ENCODE data around the gene CD84.
"Not testable (repeated sequence)": the region's sequence is repeated elsewhere in the genome, so short reads cannot be mapped to it uniquely, and the experiment has no call there.

The CD84 gene

DNA sequence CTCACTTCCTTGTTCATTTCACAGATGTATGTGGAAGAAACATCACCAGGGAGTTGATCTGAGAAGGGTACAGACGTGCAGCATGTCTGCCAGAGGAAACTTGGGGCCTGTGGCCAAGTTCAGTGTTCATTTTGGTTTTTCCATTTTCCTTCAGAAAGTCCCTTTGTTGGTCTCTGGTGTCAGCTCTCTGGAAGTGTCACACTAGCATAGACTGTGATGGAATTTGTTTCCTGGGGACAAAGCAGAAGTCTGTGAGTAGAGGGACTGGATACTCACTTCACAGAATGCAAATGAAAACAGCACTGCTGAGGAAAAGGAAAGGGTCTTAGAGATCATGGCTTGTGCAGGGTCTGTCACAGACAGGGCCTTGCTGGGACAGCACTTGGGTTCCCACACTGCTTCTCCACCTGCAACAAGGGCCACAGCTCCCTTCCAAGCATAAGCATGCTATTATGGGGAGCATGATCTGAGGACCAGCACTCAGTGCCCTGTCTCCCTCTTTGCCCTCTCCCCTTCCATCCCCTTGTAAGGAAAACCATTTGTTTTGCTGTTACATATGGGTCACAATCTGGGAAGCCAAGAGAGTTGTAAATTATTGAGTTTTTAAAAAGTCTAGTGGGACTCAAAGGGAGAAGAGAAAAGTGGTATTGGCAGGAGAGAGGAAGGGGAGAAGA lies 31.4 kb upstream of the CD84 start:
- in situ Hi-C loops (cut with MboI; ENCODE audit: low sequenced_read_pairs), result no loop called here

DNA sequence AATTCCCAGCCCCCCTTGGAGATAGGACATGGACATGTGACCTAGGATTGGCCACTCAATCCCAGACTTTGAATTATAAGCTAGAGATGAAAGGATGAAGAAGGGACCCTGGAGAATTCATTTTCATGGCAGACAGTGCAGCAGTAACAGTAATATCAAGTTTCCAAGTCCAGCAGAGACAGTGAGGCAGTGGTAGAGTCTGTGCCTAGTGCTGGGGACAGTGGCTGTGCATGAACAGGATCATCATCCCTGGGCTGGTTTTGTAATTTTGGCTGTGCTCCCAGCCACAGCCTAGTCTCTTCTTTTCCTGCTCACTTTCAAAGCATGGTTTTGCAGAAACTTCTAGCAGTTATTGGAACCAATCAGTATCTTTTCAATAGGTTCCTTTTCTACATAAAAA lies 29.6 kb upstream of the CD84 start:
- in situ Hi-C loops (cut with MboI; ENCODE audit: low sequenced_read_pairs), result loop anchor here (5.0 kb wide), 2 partner anchors 62 to 187 kb away; no protein-coding TSS in a partner anchor

DNA sequence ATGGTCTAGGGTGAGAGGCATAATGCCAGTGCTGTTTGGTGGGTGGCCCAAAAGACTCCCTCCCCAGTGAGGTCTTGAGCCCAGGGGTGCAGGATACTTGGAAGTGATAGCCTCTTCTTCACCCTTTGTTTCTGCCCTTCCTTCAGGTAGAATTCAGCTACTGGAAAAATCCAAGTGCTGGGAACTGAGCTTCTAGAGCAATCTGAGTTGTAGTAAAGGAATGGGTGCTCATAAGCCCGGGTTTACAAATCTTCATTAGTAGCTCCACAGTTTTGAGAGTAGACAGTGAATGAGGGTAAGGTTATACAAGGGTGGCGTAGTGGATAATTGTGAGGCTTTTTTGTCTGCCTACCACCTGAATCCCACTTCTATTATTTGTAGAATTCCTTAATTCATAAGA lies 29.2 kb upstream of the CD84 start:
- in situ Hi-C loops (cut with MboI; ENCODE audit: low sequenced_read_pairs), result loop anchor here (5.0 kb wide), 2 partner anchors 61 to 186 kb away; no protein-coding TSS in a partner anchor

DNA sequence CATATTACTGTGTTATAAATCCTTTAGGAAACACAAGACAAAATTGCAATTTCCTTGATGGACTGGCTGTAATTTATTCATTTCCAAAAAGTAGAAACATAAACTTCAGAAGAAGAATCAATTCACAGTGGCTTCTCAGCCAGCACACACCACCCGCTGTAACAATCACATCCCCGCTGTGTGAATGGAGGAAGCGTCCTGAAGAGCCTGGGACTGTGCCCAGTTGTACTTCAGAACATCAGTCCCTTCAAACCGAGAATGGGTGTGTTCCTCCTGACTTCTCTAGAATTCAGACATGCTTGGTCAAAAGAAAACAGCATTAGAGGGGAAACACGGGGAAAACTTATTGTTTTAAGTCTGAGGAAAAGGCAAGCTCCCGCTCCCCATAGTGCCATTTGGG lies 28.8 kb upstream of the CD84 start:
- in situ Hi-C loops (cut with MboI; ENCODE audit: low sequenced_read_pairs), result loop anchor here (5.0 kb wide), 2 partner anchors 61 to 186 kb away; no protein-coding TSS in a partner anchor

DNA sequence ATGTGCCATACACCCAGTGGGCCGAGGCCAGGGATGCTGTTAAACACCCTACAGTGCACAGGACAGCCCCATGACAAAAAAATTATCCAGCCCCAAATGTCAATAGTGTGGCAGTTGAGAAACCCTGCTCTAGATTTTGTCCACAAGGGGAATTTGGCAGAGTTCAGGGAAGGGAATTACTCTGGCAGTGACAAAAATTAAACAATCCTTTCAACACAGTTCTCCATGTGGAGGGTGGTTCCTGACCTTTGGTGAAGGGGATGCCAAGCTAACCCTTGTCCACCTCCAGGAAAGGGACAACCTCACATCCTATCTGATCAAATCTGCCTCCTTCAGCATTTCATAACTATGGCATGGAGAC lies 28.4 kb upstream of the CD84 start:
- in situ Hi-C loops (cut with MboI; ENCODE audit: low sequenced_read_pairs), result loop anchor here (5.0 kb wide), 2 partner anchors 60 to 185 kb away; no protein-coding TSS in a partner anchor

DNA sequence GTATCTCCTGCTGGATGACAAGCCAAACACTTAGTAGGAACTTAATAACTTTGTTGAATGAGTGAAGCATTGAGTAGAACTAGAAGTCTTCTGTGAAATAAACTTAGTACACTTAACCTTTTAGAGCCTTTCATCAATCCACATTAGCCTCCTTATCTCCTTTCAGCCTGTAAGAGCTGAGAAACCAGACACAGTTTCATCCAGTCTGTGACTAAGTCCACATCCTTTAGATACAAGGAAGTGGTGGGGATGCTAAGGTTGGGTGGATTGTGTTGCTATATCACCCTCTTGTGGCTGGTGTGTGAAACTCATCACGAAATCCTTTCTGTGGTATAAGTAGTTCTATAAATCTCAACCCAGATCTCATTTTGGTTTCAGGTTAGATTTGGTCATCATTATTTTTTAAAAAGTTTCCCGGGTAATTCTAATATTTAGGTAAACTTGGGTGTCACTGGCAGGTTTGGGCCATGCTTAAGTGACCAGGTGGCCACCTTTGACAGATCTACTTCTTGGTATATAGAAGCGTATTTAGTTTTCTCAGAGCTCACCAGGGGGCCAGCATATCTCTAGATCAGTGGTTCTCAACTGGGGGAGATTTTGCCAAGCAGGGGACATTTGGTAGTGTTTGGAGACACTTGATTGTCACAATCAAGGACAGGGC lies 27.8 kb upstream of the CD84 start:
- in situ Hi-C loops (cut with MboI; ENCODE audit: low sequenced_read_pairs), result loop anchor here (5.0 kb wide), 2 partner anchors 60 to 185 kb away; no protein-coding TSS in a partner anchor

DNA sequence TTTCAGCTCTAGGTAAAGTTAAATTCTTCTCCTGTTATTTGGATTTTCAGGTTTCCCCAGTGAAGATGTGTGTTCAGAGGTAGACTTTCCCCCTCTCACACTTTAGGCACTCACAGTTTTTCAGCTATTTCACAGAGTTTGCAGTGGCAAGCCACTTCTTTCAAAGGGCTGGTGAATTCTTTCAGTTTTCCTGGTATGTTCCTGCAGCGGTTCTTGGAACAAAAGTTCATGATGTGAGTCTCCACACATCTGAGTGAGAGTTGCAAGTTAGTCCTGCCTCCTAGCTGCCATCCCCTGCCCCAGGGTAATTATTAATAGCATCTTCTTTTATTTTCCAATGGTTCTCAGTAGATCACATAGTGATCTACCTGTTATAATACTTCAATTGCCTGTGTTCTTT lies 27.3 kb upstream of the CD84 start:
- in situ Hi-C loops (cut with MboI; ENCODE audit: low sequenced_read_pairs), result loop anchor here (5.0 kb wide), 2 partner anchors 59 to 184 kb away; no protein-coding TSS in a partner anchor

DNA sequence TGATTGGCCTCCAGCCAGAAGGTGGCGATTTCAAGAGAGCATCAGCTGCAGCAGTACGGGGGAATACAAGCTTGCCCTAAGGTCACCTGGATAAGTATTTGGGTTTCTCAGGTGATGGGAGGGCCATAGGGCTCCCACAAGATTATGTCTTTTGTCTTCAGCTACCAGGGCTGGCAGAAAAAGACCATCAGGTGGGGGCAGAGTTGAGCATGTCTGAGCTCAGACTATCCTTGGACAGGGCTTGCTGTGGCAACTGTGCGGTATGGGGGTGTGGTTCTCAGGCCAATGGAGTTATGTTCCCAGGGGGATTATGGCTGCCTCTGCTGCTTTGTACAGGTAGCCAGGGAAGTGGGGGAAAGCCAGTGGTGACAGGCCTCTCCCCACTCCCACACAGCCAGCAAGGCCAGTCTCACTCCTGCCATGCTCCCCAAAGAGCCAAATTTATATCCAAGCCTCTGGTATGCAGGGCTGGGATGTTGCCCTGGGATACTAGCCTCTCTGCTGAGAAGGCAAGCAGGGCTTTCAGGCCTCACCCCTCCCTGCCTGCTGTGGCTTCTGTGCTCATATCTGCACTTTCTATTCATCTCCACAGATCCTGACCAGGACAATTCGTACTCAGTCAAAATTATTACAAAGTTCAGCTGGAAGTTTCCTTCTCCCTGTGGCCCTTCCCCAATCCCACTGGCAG lies 26.6 kb upstream of the CD84 start:
- in situ Hi-C loops (cut with MboI; ENCODE audit: low sequenced_read_pairs), result loop anchor here (5.0 kb wide), 2 partner anchors 59 to 184 kb away; no protein-coding TSS in a partner anchor

DNA sequence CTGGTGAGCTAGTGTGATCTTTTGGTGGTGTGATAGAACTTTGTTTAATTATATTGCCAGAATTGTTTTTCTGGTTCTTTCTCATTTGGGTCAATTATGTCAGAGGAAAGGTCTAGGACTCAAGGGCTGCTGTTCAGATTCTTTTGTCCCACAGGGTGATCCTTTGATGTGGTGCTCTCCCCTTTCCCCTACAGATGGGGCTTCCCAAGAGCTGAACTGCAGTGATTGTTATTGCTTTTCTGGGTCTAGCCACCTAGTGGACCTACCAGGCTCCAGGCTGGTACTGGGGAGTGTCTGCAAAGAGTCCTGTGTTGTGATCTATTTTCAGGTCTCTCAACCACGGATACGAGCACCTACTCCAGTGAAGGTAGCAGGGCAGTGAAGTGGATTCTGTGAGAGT lies 25.9 kb upstream of the CD84 start:
- in situ Hi-C loops (cut with MboI; ENCODE audit: low sequenced_read_pairs), result loop anchor here (5.0 kb wide), 2 partner anchors 58 to 183 kb away; no protein-coding TSS in a partner anchor

DNA sequence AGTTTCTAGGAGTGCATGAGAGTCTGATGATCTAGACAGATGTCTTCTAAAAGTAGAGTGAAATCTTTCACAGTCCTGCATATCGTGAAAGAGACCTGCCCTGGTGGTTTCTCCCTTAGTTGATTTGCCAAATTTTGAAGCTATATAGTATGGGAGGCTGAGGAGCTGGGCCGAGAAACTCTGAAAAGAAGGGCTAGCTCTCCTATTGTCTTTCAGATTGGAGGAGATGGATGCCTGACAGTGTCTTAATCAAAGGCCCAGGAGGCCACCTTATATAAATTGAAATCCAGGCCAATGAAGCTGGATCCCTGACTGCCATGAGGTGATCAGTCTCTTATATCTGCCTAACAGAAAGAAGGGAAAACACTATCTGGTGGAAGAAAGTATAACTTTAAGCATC lies 18.4 kb upstream of the CD84 start:
- in situ Hi-C loops (cut with MboI; ENCODE audit: low sequenced_read_pairs), result no loop called here

DNA sequence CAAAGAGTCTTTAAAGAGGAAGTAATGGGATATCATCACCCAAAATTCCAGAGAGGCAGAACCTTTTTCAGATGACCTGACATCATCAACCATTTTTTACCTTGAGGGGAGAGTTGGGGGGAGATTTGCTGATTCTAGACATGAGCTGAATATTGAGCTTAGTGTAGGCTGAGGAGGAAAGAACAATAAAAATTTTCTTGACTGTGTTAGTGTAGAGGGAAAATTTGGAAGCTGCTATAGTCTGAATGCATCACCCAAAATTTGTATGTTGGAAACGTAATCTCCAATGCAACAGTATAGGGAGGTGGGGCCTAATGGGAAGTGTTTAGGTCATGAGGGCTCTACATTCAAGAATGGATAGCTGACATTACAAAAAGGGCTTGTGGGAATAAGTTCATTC lies 17.8 kb upstream of the CD84 start:
- in situ Hi-C loops (cut with MboI; ENCODE audit: low sequenced_read_pairs), result no loop called here

DNA sequence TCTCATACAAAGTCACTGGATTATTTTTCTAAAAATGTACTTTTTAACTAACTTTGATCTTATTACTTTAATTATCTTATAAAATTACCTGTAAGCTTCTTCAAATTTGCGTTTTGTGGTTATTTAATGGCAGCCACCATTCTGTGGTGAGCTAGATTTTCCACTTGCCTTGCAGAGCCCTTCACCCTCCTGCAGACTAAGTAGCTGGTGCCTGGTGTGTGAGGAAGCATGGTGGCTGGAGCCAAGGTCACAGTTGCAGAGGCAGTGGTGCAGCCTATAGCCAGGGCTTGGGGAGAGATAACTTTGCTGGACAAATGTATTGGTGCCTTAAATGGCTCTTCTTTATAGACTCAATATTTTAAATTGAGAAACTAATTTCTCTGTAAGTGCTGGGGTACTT lies 11.2 kb upstream of the CD84 start:
- in situ Hi-C loops (cut with MboI; ENCODE audit: low sequenced_read_pairs), result no loop called here

DNA sequence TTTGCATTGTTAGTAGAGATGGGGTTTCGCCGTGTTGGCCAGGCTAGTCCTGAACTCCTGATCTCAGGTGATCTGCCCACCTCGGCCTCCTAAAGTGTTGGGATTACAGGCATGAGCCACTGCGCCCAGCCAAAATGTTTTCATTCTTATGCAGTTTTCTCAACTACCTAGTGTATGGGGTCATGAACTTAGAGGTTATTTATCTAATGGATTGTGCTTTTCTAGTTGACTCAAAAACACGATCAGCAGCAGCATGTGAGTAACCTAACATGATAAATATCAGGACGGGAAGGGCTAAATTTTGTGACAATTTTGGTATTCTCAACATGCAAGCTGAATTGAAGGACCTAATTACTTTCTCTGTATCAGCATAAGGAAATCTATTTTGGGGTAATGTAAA lies 9.2 kb upstream of the CD84 start:
- in situ Hi-C loops (cut with MboI; ENCODE audit: low sequenced_read_pairs), result no loop called here

DNA sequence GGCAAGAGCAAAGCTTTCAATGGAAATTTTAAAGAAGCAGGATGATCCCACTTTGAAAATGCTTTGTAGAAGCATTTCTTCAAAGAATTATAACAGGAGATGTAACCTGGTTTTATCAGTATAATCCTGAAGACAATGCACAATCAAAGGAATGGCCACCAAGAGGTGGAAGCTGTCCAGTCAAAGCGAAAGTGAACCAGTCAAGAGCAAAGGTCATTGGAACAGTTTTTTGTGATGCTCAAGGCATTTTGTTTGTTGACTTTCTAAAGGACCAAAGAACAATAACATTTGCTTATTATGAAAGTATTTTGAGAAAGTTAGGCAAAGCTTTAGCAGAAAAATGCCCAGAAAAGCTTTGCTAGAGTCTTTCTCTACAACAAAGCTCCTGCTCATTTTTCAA lies 5.5 kb upstream of the CD84 start:
- in situ Hi-C loops (cut with MboI; ENCODE audit: low sequenced_read_pairs), result no loop called here

DNA sequence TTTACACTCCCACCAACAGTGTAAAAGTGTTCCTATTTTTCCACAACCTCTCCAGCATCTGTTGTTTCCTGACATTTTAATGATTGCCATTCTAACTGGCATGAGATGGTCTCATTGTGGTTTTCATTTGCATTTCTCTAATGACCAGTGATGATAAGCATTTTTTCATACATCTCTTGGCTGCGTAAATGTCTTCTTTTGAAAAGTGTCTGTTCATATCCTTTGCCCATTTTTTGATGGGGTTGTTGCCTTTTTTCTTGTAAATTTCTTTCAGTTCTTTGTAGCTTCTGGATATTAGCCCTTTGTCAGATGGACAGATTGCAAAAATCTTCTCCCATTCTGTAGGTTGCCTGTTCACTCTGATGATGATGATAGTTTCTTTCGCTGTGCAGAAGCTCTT lies 3.7 kb upstream of the CD84 start:
- in situ Hi-C loops (cut with MboI; ENCODE audit: low sequenced_read_pairs), result not testable (repeated sequence)

DNA sequence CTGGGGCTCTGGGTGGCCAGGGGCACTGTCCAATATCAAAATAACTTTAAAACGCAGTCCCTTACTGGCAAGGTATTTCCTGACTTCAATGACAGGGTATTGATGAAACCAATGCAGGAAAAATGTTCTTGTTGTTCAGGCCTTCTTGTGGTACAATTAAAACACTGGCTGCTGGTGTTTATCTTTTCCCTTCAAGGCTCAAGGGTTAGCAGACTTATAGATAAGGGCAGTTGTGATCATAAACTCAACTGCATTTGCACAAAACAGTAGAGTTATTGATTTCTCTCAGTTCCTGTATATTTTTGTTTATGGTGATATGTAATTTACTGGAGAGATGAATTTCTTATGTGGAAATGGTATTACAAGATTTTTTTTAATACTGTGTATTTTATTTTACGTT lies 2.7 kb upstream of the CD84 start:
- in situ Hi-C loops (cut with MboI; ENCODE audit: low sequenced_read_pairs), result no loop called here

DNA sequence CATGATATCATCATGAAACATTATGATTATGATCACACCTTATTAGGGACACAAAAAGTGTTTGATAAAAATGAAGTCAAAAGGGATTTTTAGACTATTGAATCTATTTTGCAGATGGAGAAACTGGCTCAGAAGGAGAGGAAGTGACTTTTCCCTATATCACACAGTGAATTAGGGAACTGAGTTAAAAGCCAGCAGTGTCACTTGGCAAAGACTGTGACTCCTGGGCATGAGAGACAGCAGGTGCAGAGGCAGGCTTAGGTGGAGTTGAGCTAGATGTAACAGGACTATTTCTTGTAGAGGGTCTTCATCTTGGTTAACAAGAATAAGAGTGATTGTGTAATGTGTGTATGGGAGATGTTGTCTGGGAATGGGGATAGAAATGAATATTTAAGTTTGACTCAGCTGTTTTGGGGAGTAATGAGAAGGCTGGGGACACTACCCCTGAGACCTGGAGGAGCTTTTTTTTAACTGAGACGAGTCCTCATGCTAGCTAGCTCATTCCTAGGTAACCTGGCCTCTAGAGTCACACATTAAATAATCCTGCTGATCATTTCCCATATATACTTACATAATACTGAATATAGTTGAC lies 1.0 kb upstream of the CD84 start:
- in situ Hi-C loops (cut with MboI; ENCODE audit: low sequenced_read_pairs), result no loop called here

DNA sequence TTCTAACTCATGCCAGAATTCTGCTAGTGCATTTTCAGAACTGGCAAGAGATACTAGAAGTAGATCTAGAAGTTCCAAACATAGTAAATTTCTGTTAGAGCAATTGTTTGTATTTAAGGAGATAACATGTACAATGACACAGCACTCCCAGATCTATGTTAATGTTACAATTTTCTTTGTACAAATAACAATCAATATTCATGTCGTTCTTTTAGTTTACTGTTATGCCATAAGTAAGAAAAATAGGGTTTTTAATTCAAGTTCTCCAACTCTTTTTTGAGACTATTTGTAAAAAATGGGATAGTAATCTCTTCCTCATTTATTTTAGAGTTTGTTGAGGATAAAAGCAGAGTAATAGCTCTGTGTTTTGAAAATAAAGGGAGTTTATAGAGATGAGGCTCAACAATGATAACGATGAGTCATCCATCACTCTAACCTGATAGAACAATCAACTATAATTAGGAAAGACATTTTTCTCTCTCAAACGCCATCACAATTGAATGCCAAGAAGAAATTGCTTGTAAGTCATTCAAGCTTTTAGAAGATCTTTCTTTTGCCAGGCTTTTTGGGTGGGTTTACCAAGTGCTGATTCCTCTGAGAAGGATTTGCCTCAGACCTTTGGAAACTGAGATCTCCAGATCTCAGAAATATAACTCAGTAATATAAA lies 638 bp downstream of the CD84 start:
- in situ Hi-C loops (cut with MboI; ENCODE audit: low sequenced_read_pairs), result no loop called here

DNA sequence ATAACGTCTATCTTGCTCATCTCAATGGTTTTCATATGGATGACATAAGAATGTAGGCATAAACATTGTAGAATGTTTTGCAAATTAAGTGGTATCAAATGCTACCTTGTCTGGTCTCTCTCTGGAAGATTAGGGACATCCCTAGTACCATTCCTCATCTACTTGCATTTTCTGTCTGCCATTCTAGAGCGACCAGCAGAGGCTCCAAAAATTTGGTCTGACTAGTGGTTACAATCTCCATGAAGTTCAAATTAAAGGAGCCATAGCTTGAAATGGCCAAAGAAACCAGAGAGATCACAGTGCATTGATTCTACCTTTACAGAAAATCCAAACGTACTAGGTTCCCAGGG lies 1.1 kb downstream of the CD84 start:
- in situ Hi-C loops (cut with MboI; ENCODE audit: low sequenced_read_pairs), result no loop called here

DNA sequence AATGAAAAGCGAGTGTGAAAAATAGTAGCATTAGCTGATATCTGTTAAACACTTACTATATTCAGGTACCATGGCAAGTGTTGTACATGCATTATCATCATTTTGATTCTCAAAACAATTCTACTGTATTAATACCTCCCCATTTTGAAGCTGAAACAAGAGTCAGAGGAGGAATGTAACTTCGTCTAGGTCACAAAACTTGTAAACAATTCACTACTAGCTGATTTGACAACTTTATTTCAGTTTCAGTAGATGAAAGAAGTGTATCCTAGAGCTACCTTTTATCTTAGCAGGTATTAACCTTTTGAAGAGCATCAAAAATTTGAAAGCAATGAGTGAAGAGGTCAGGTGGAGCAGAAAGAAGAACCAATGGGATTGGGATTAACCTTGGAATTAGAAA lies 1.6 kb downstream of the CD84 start:
- in situ Hi-C loops (cut with MboI; ENCODE audit: low sequenced_read_pairs), result no loop called here

DNA sequence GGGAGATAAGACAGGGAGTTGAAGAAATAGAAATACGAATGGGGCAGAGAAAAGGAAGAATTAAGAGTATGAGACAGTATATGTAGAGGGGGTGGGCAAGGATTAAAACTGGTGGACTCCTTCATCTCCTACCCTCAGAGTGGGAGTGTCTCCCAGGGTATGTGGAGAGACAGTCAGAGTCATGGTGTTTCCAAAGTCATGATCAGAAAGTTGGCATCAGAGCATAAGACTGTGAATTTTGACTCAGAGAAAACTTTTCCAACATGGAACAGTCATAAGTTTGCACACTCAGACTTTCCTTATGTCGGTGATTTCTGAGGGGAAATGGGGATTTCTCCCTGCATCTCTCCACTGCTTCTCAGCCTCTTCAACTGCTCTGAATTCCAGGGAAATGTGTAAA lies 2.4 kb downstream of the CD84 start:
- in situ Hi-C loops (cut with MboI; ENCODE audit: low sequenced_read_pairs), result no loop called here

Measured in HL-60/S4 (cell line).